ENCODE data around the gene RFX1. TPM values are rescaled to one million over a fixed set of nuclear protein-coding genes. Genes with fewer than 3 reads are reported as not detected.

RFX1 gene
- total and polyA plus RNA-seq, 9 of the 15 experiments (the other 6 are each of a cell fraction or from before 2014, with no cell fraction given): 0.14 to 19.3 (median 1.2) TPM

DNA sequence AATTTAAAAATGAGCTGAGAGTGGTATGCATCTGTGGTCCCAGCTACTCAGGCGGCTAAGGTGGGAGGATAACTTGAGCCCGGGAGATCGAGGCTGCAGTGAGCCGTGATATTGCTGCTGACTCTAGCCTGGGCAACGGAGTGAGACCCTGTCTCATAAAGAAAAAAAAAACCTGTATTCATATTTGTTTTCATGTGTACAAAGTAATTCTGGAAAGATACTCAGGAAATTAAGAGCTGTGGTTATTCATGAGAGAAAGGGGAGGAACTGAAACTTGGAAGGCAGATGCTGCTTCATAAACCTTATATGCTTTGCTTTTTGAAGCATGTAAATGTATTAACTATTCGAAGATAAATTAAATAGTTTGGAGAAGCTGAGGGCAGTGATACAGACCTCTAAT is 13.0 kb upstream of the RFX1 start (continued):
- TF ChIP-seq, protein P1, sequence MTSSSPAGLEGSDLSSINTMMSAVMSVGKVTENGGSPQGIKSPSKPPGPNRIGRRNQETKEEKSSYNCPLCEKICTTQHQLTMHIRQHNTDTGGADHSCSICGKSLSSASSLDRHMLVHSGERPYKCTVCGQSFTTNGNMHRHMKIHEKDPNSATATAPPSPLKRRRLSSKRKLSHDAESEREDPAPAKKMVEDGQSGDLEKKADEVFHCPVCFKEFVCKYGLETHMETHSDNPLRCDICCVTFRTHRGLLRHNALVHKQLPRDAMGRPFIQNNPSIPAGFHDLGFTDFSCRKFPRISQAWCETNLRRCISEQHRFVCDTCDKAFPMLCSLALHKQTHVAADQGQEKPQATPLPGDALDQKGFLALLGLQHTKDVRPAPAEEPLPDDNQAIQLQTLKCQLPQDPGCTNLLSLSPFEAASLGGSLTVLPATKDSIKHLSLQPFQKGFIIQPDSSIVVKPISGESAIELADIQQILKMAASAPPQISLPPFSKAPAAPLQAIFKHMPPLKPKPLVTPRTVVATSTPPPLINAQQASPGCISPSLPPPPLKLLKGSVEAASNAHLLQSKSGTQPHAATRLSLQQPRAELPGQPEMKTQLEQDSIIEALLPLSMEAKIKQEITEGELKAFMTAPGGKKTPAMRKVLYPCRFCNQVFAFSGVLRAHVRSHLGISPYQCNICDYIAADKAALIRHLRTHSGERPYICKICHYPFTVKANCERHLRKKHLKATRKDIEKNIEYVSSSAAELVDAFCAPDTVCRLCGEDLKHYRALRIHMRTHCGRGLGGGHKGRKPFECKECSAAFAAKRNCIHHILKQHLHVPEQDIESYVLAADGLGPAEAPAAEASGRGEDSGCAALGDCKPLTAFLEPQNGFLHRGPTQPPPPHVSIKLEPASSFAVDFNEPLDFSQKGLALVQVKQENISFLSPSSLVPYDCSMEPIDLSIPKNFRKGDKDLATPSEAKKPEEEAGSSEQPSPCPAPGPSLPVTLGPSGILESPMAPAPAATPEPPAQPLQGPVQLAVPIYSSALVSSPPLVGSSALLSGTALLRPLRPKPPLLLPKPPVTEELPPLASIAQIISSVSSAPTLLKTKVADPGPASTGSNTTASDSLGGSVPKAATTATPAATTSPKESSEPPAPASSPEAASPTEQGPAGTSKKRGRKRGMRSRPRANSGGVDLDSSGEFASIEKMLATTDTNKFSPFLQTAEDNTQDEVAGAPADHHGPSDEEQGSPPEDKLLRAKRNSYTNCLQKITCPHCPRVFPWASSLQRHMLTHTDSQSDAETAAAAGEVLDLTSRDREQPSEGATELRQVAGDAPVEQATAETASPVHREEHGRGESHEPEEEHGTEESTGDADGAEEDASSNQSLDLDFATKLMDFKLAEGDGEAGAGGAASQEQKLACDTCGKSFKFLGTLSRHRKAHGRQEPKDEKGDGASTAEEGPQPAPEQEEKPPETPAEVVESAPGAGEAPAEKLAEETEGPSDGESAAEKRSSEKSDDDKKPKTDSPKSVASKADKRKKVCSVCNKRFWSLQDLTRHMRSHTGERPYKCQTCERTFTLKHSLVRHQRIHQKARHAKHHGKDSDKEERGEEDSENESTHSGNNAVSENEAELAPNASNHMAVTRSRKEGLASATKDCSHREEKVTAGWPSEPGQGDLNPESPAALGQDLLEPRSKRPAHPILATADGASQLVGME (CRISPR knock-in tag; IDR thresholded peaks at IDR 0.05): no peak
- TF ChIP-seq RBM34 (IDR thresholded peaks at IDR 0.05; ENCODE audit: borderline replicate concordance, insufficient read depth, low read length) (no peak), HMG20B (CRISPR knock-in tag; IDR thresholded peaks at IDR 0.05) (no peak), RBBP5 (IDR thresholded peaks at IDR 0.05; ENCODE audit: borderline replicate concordance, insufficient read depth, low read length, poor library complexity, severe bottlenecking) (no peak), KDM1A (IDR thresholded peaks at IDR 0.05) (no peak), ZNF717 (CRISPR knock-in tag; IDR thresholded peaks at IDR 0.05) (no peak), ZNF354B (CRISPR knock-in tag; IDR thresholded peaks at IDR 0.05) (no peak), ZNF830 (CRISPR knock-in tag; IDR thresholded peaks at IDR 0.05) (no peak), ZNF212 (CRISPR knock-in tag; IDR thresholded peaks at IDR 0.05) (no peak), RFX5 (IDR thresholded peaks at IDR 0.05; ENCODE audit: low read depth, low read length) (no peak), SMARCA4 (IDR thresholded peaks at IDR 0.05) (no peak), ZC3H11A (IDR thresholded peaks at IDR 0.05; ENCODE audit: low read depth, low read length) (no peak), ZSCAN32 (CRISPR knock-in tag; IDR thresholded peaks at IDR 0.05) (no peak)
- TF ChIP-seq, protein P2, sequence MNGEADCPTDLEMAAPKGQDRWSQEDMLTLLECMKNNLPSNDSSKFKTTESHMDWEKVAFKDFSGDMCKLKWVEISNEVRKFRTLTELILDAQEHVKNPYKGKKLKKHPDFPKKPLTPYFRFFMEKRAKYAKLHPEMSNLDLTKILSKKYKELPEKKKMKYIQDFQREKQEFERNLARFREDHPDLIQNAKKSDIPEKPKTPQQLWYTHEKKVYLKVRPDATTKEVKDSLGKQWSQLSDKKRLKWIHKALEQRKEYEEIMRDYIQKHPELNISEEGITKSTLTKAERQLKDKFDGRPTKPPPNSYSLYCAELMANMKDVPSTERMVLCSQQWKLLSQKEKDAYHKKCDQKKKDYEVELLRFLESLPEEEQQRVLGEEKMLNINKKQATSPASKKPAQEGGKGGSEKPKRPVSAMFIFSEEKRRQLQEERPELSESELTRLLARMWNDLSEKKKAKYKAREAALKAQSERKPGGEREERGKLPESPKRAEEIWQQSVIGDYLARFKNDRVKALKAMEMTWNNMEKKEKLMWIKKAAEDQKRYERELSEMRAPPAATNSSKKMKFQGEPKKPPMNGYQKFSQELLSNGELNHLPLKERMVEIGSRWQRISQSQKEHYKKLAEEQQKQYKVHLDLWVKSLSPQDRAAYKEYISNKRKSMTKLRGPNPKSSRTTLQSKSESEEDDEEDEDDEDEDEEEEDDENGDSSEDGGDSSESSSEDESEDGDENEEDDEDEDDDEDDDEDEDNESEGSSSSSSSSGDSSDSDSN (IDR thresholded peaks at IDR 0.05; ENCODE audit: borderline replicate concordance in 1 of 2, low read depth in 2 of 2, low read length in 2 of 2): no peak
